ENCODE data around the gene STKLD1. TPM values are rescaled to one million over a fixed set of nuclear protein-coding genes. Genes with fewer than 3 reads are reported as not detected.

STKLD1 gene
- total and polyA plus RNA-seq, 7 experiments from 2014 or later: 0.78 to 1.8 (median 1.4) TPM; not detected in 1

DNA sequence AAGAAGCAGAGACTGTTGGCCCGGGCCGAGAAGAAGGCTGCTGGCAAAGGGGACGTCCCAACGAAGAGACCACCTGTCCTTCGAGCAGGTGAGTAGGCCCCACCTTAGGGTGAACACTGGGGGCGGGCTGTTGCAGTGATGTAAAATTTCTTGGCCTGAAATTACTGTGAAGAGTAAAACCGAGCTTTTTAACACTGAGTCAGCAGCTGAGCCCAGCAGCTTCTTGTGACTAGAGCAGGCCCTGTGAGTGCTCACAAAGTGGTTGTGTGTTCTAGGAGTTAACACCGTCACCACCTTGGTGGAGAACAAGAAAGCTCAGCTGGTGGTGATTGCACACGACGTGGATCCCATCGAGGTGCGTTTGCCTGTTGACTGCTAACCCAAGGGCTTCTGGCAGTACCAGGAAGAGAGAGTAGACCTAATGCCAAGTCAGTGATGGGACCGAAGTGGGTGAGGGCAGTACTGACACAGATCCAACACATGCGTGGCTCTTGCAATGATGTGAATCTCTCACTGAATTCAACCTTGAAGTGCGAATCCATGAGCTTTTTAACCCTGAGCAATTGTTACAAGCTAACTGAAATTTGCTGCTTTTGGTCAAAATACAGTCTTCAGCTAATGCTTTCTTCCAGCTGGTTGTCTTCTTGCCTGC lies 26.1 kb upstream of the STKLD1 start:
- Histone ChIP-seq H3K36me3 (ENCODE audit: control insufficient read depth in 2 of 3, insufficient read depth in 3 of 3, low read length in 3 of 3) (peaks cover 20 to 76% (median 31%) of the 10 kb centered on the region in 3 experiments), H3K27ac (ENCODE audit: low read depth, low read length) (peak overlapping the region; percentile 98), H3K9me3 (ENCODE audit: control insufficient read depth in 2 of 3, low read length in 3 of 3) (no peaks in the 10 kb centered on the region), H3K4me1 (ENCODE audit: control insufficient read depth in 2 of 2, insufficient read depth in 2 of 2, low read length in 2 of 2) (peaks cover 19 to 24% of the 10 kb centered on the region in 2 donors), H3K27me3 (ENCODE audit: control insufficient read depth in 2 of 2, insufficient read depth in 2 of 2, low read length in 2 of 2) (no peaks in the 10 kb centered on the region), H3K4me3 (ENCODE audit: low read length) (no peak overlapping the region)
- Mint-ChIP-seq H3K36me3 (peaks cover 8 to 44% (median 39%) of the 10 kb centered on the region in 5 donors), H3K27ac (peak overlapping the region in 7 of 9 donors; percentile 17 to 99 (median 51)), H3K27me3 (peaks cover 0 to 2% (median 0%) of the 10 kb centered on the region in 5 donors), H3K4me3 (peak overlapping the region in 6 of 10 donors; percentile 6 to 100 (median 30)), H3K4me1 (peaks cover 24 to 57% (median 44%) of the 10 kb centered on the region in 7 donors), H3K9me3 (peaks cover 0 to 2% (median 0%) of the 10 kb centered on the region in 11 donors)
- no peak for ATAC-seq
- intact Hi-C loops (cut with micrococcal nuclease): loop anchor here (2.0 to 10.0 kb wide), 5 partner anchors 67 to 815 kb away; partner anchors contain the start of genes BRD3 (in 1 of the 2), CACFD1 (in 1 of the 2), GTF3C5 (in 1 of the 2) and REXO4 (in 1 of the 2)
- POLR2A ChIA-PET: interaction anchor here (1.0 to 10.5 kb wide), 4 partner anchors 9 to 26 kb away, joined by 3 to 185 read pairs (median 4); partner anchors contain the start of genes STKLD1 and SURF4
- CTCF ChIA-PET: no interaction called here
- DNase-seq: no peak

DNA sequence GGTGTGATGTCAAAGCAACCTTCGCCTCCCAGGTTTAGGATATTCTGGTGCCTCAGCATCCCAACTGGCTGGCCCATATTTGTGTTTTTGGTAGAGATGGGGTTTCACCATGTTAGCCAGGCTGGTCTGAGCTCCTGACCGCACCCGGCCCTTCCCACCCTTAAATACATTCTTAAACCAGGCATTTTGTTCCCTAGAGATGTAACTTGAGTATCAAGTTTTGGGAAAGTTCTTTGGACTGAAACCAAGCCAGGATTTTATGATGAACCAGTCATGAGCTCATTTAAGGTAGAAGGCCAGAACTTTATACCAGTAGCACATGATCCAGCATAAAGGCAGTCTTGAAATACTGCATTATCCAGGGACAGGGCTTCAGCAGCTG lies 24.6 kb upstream of the STKLD1 start:
- H3K4me3 ChIP-seq (ENCODE audit: low read length): no peak overlapping the region
- ChIA-PET CTCF (interaction anchor here (3.3 kb wide), 1 partner anchor 19 kb away, joined by 11 read pairs; no protein-coding TSS in a partner anchor), POLR2A (interaction anchor here (1.1 to 10.5 kb wide), 2 partner anchors 11 to 18 kb away, joined by 4 to 185 read pairs; partner anchors contain the start of gene SURF4)
- H3K9me3 ChIP-seq (ENCODE audit: control insufficient read depth in 2 of 3, low read length in 3 of 3): no peaks in the 10 kb centered on the region
- H3K9me3 Mint-ChIP-seq: peaks cover 0 to 2% (median 0%) of the 10 kb centered on the region in 11 donors
- peaks cover 13 to 26% of the 10 kb centered on the region in 2 donors for H3K4me1 ChIP-seq (ENCODE audit: control insufficient read depth in 2 of 2, insufficient read depth in 2 of 2, low read length in 2 of 2)
- peaks cover 0 to 2% (median 0%) of the 10 kb centered on the region in 5 donors for H3K27me3 Mint-ChIP-seq
- H3K4me3 Mint-ChIP-seq: no peak overlapping the region
- DNase-seq: no peak
- no peaks in the 10 kb centered on the region for H3K27me3 ChIP-seq (ENCODE audit: control insufficient read depth in 2 of 2, insufficient read depth in 2 of 2, low read length in 2 of 2)
- peak overlapping the region in 1 of 9 donors; percentile 52 for H3K27ac Mint-ChIP-seq
- peaks cover 20 to 68% (median 31%) of the 10 kb centered on the region in 3 experiments for H3K36me3 ChIP-seq (ENCODE audit: control insufficient read depth in 2 of 3, insufficient read depth in 3 of 3, low read length in 3 of 3)
- intact Hi-C loops (cut with micrococcal nuclease): no loop called here
- peaks cover 19 to 54% (median 38%) of the 10 kb centered on the region in 7 donors for H3K4me1 Mint-ChIP-seq
- no peak overlapping the region for H3K27ac ChIP-seq (ENCODE audit: low read depth, low read length)
- H3K36me3 Mint-ChIP-seq: peaks cover 8 to 42% (median 38%) of the 10 kb centered on the region in 5 donors
- no peak for ATAC-seq

DNA sequence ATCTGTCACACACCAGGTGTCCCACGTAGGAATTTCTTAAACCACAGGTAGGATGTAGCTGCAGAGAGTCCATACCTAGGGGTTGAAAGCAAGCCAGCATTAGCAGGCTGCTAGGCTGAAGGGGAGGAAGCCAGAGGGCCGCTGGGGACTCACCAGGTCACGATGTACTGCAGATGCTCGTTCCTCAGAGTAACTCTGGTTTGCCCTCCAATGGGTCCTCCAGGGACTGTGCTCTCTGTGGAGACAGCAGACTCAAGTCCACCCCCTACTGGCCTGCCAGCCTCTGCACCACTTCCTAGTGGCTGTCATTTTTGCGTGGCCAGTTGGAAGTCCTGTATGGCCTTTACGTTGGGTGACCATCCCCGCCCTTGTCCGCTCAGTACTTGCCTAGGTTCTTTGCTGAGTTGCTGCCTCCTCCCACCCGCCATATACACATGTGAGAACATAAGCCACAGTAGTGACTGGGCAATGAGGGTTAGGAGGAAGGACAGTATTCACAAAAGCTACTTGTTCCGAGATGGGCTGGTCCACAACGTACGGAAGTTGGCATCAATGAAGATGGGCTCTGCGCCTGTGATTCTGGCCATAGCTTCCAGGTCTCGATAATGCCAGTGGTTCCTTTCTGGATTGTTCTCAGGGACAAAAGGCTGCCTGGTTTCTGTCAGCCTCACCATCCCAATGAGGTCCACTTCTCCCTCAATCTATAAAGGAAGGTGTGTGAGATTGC lies 24.1 kb upstream of the STKLD1 start:
- peak in 4 of 9 donors; percentile 17 to 44 (median 26) for DNase-seq
- no peaks in the 10 kb centered on the region for H3K9me3 ChIP-seq (ENCODE audit: control insufficient read depth in 2 of 3, low read length in 3 of 3)
- no peak for ATAC-seq
- peaks cover 9 to 22% of the 10 kb centered on the region in 2 donors for H3K4me1 ChIP-seq (ENCODE audit: control insufficient read depth in 2 of 2, insufficient read depth in 2 of 2, low read length in 2 of 2)
- ChIA-PET POLR2A (interaction anchor here (0.7 to 10.5 kb wide), 3 partner anchors 8 to 17 kb away, joined by 3 to 185 read pairs (median 4); partner anchors contain the start of gene SURF4), CTCF (interaction anchor here (3.3 kb wide), 1 partner anchor 19 kb away, joined by 11 read pairs; no protein-coding TSS in a partner anchor)
- no peak overlapping the region for H3K27ac ChIP-seq (ENCODE audit: low read depth, low read length)
- peaks cover 0 to 2% (median 0%) of the 10 kb centered on the region in 11 donors for H3K9me3 Mint-ChIP-seq
- H3K27me3 ChIP-seq (ENCODE audit: control insufficient read depth in 2 of 2, insufficient read depth in 2 of 2, low read length in 2 of 2): no peaks in the 10 kb centered on the region
- peak overlapping the region in 2 of 9 donors; percentile 10 to 52 for H3K27ac Mint-ChIP-seq
- no peak overlapping the region for H3K4me3 ChIP-seq (ENCODE audit: low read length)
- H3K36me3 Mint-ChIP-seq: peaks cover 8 to 42% (median 36%) of the 10 kb centered on the region in 5 donors
- intact Hi-C loops (cut with micrococcal nuclease): no loop called here
- H3K4me1 Mint-ChIP-seq: peaks cover 15 to 50% (median 34%) of the 10 kb centered on the region in 7 donors
- no peak overlapping the region for H3K4me3 Mint-ChIP-seq
- H3K36me3 ChIP-seq (ENCODE audit: control insufficient read depth in 2 of 3, insufficient read depth in 3 of 3, low read length in 3 of 3): peaks cover 20 to 72% (median 31%) of the 10 kb centered on the region in 3 experiments
- H3K27me3 Mint-ChIP-seq: peaks cover 0 to 2% (median 0%) of the 10 kb centered on the region in 5 donors

DNA sequence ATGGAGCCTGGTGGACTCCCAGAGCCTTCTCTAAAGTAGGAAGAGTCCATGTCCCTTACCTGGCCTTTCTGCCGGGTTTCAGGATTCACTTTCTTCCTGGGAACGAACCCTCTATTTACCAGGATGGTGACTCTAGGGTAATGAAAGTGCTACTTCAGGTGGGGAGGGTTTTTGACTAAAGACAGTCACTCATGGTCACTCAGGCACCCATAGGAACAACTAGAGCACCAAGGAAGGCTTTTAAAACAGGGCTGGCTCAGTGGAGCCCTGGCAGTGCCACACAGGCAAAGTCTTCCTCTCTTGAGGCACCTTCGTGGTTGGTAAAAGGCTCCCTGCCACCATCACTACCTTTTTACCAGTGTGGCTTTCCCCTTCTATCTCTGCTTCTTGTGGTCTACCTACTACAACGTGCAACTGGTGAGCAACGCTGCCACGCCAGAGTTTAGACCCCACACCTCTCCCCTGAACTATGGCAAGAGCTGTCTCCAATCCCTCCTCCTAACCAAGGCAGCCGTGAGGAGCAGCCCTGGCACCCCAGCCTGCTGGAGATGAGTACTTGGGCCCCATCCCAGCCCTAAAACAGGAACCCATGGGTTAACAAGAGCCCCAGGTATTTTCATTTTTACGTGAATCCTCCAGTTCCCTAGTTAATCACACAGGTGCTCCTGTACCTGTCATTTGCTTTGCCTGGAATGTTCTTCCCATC lies 23.4 kb upstream of the STKLD1 start:
- ATAC-seq (no peak), DNase-seq (no peak)
- Histone ChIP-seq H3K4me3 (ENCODE audit: low read length) (no peak overlapping the region), H3K27me3 (ENCODE audit: control insufficient read depth in 2 of 2, insufficient read depth in 2 of 2, low read length in 2 of 2) (no peaks in the 10 kb centered on the region), H3K36me3 (ENCODE audit: control insufficient read depth in 2 of 3, insufficient read depth in 3 of 3, low read length in 3 of 3) (peaks cover 20 to 74% (median 31%) of the 10 kb centered on the region in 3 experiments), H3K9me3 (ENCODE audit: control insufficient read depth in 2 of 3, low read length in 3 of 3) (no peaks in the 10 kb centered on the region), H3K27ac (ENCODE audit: low read depth, low read length) (no peak overlapping the region), H3K4me1 (ENCODE audit: control insufficient read depth in 2 of 2, insufficient read depth in 2 of 2, low read length in 2 of 2) (peaks cover 17 to 28% of the 10 kb centered on the region in 2 donors)
- Mint-ChIP-seq H3K4me3 (peak overlapping the region in 1 of 10 donors; percentile 13), H3K36me3 (peaks cover 8 to 42% (median 38%) of the 10 kb centered on the region in 5 donors), H3K9me3 (peaks cover 0 to 2% (median 0%) of the 10 kb centered on the region in 11 donors), H3K27me3 (peaks cover 0 to 2% (median 0%) of the 10 kb centered on the region in 5 donors), H3K4me1 (peaks cover 20 to 55% (median 38%) of the 10 kb centered on the region in 7 donors), H3K27ac (peak overlapping the region in 6 of 9 donors; percentile 14 to 81 (median 55))
- POLR2A ChIA-PET: interaction anchor here (0.7 to 10.5 kb wide), 2 partner anchors 16 to 24 kb away, joined by 3 to 185 read pairs; partner anchors contain the start of gene SURF4
- CTCF ChIA-PET: interaction anchor here (3.3 kb wide), 1 partner anchor 18 kb away, joined by 11 read pairs; no protein-coding TSS in a partner anchor
- intact Hi-C loops (cut with micrococcal nuclease): no loop called here

DNA sequence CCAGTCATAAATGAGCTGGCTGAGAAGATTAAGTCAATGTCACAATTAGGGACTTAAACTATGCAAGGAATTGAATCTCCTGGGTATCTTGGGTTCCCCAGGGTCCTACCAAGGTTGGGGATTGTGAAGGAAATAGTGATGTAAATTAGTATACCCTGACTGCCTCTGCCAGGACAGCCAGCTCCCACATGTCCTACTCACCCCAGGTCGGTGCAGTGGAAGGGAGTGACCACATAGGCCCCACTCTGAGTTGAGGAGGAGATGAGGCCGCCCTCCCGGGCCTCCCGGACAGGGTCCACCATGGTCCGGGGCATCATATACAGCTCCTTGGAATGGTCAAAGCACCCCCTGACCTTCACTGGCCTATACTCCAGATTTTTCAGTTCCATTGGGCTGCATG lies 22.6 kb upstream of the STKLD1 start:
- ATAC-seq: no peak
- peaks cover 20 to 74% (median 31%) of the 10 kb centered on the region in 3 experiments for H3K36me3 ChIP-seq (ENCODE audit: control insufficient read depth in 2 of 3, insufficient read depth in 3 of 3, low read length in 3 of 3)
- Mint-ChIP-seq H3K36me3 (peaks cover 6 to 46% (median 36%) of the 10 kb centered on the region in 5 donors), H3K4me1 (peaks cover 26 to 56% (median 39%) of the 10 kb centered on the region in 7 donors), H3K27ac (peak overlapping the region in 5 of 9 donors; percentile 14 to 61 (median 47)), H3K4me3 (peak overlapping the region in 2 of 10 donors; percentile 36 to 64), H3K9me3 (peaks cover 0 to 2% (median 0%) of the 10 kb centered on the region in 11 donors), H3K27me3 (no peaks in the 10 kb centered on the region)
- DNase-seq: no peak
- H3K27me3 ChIP-seq (ENCODE audit: control insufficient read depth in 2 of 2, insufficient read depth in 2 of 2, low read length in 2 of 2): no peaks in the 10 kb centered on the region
- intact Hi-C loops (cut with micrococcal nuclease): no loop called here
- peaks cover 21 to 35% of the 10 kb centered on the region in 2 donors for H3K4me1 ChIP-seq (ENCODE audit: control insufficient read depth in 2 of 2, insufficient read depth in 2 of 2, low read length in 2 of 2)
- ChIA-PET CTCF (interaction anchor here (3.3 kb wide), 1 partner anchor 17 kb away, joined by 11 read pairs; no protein-coding TSS in a partner anchor), POLR2A (interaction anchor here (0.7 to 10.5 kb wide), 2 partner anchors 16 to 23 kb away, joined by 3 to 185 read pairs; partner anchors contain the start of gene SURF4)
- H3K4me3 ChIP-seq (ENCODE audit: low read length): no peak overlapping the region
- H3K27ac ChIP-seq (ENCODE audit: low read depth, low read length): no peak overlapping the region
- H3K9me3 ChIP-seq (ENCODE audit: control insufficient read depth in 2 of 3, low read length in 3 of 3): no peaks in the 10 kb centered on the region

Data from naive thymus-derived CD4-positive, alpha-beta T cell (primary cell).